ENCODE data around the gene TNFRSF14. TPM values are rescaled to one million over a fixed set of nuclear protein-coding genes. Genes with fewer than 3 reads are reported as not detected.

TNFRSF14 gene
- 141 TPM for total RNA-seq

GRCh38 chr1:2556277-2556677 lies at the start of gene TNFRSF14:
TNFRSF14 (plus strand) TSS chr1:2556371; CDS start chr1:2556665, 294 bp downstream.
- intact Hi-C loops (cut with DNase I), result no loop called here
- H3K4me1 ChIP-seq, result peaks cover 0 to 16% of the 10 kb centered on the region in 2 donors

GRCh38 chr1:2506901-2507565 lies 49.1 kb upstream of the TNFRSF14 start:
- peaks cover 9% of the 10 kb centered on the region for H3K27me3 ChIP-seq
- H3K27ac ChIP-seq, result no peak overlapping the region
- intact Hi-C loops (cut with DNase I), result no loop called here
- H3K36me3 ChIP-seq, result peaks cover 45% of the 10 kb centered on the region in 2 donors
- no peak for TF ChIP-seq CTCF (IDR thresholded peaks at IDR 0.05)
- no peak overlapping the region for H3K4me3 ChIP-seq
- DNase-seq (ENCODE audit: low spot score in 2 of 2), result no peak
- no peaks in the 10 kb centered on the region for H3K4me1 ChIP-seq
- H3K9me3 ChIP-seq, result no peaks in the 10 kb centered on the region

More at GRCh38 chr1:2556277-2556677, at the start of gene TNFRSF14:
- Histone ChIP-seq H3K4me3 (peak within 1 kb of the TSS; percentile 71 to 72), H3K27ac (peak within 1 kb of the TSS; percentile 69 to 83), H3K36me3 (peaks cover 0 to 4% of the 10 kb centered on the region in 2 donors), H3K27me3 (no peaks in the 10 kb centered on the region), H3K9me3 (no peaks in the 10 kb centered on the region)
- TF ChIP-seq CTCF (IDR thresholded peaks at IDR 0.05), result peak in 1 of 3 experiments; percentile 4
- peak in 1 of 2 donors; percentile 71 for DNase-seq (ENCODE audit: low spot score in 2 of 2)

- no peaks in the 10 kb centered on the region for H3K9me3 ChIP-seq
- intact Hi-C loops (cut with DNase I), result no loop called here
- DNase-seq (ENCODE audit: low spot score in 2 of 2), result no peak
- no peaks in the 10 kb centered on the region for H3K4me1 ChIP-seq
- H3K4me3 ChIP-seq, result no peak overlapping the region
- H3K27me3 ChIP-seq, result peaks cover 9% of the 10 kb centered on the region
- H3K27ac ChIP-seq, result no peak overlapping the region
- no peak for TF ChIP-seq CTCF (IDR thresholded peaks at IDR 0.05)
- peaks cover 52% of the 10 kb centered on the region in 2 donors for H3K36me3 ChIP-seq
Observed at GRCh38 chr1:2507744-2508155, 48.4 kb upstream of the TNFRSF14 start.

GRCh38 chr1:2508180-2508579 lies 48.0 kb upstream of the TNFRSF14 start:
- intact Hi-C loops (cut with DNase I), result no loop called here
- Histone ChIP-seq H3K27me3 (peaks cover 9% of the 10 kb centered on the region), H3K27ac (no peak overlapping the region), H3K9me3 (no peaks in the 10 kb centered on the region), H3K4me1 (no peaks in the 10 kb centered on the region), H3K4me3 (no peak overlapping the region), H3K36me3 (peaks cover 56 to 57% of the 10 kb centered on the region in 2 donors)
- DNase-seq (ENCODE audit: low spot score in 2 of 2), result no peak
- no peak for TF ChIP-seq CTCF (IDR thresholded peaks at IDR 0.05)

- peaks cover 62% of the 10 kb centered on the region in 2 donors for H3K36me3 ChIP-seq
Observed at GRCh38 chr1:2508751-2509150, 47.4 kb upstream of the TNFRSF14 start.

More at GRCh38 chr1:2508751-2509150, 47.4 kb upstream of the TNFRSF14 start:
- H3K9me3 ChIP-seq, result no peaks in the 10 kb centered on the region
- H3K4me1 ChIP-seq, result no peaks in the 10 kb centered on the region
- intact Hi-C loops (cut with DNase I), result no loop called here
- peaks cover 9% of the 10 kb centered on the region for H3K27me3 ChIP-seq
- DNase-seq (ENCODE audit: low spot score in 2 of 2), result no peak
- no peak overlapping the region for H3K27ac ChIP-seq
- no peak overlapping the region for H3K4me3 ChIP-seq
- TF ChIP-seq CTCF (IDR thresholded peaks at IDR 0.05), result no peak

Data from ascending aorta (tissue), 2 donors.